Measurements from ENCODE around the gene C5orf63. TPM values are rescaled to one million over a fixed set of nuclear protein-coding genes. Genes with fewer than 3 reads are reported as not detected.

C5orf63 gene
- total RNA-seq = 2.0 and 2.2 TPM in 2 replicates

GRCh38 chr5:127072861-127073846 lies at the start of gene C5orf63:
C5orf63 (minus strand) TSS chr5:127073502; CDS start chr5:127058995, 14,507 bp downstream.

GRCh38 chr5:127030259-127031146 lies 42.8 kb downstream of the C5orf63 start, which contains the start of gene MARCHF3:
MARCHF3 (minus strand) TSS chr5:127030558; CDS start chr5:126918171, 112,387 bp downstream.

Other genes with a start within 250 kb of the C5orf63 start
- 3.0 and 4.2 TPM in 2 replicates for gene MARCHF3, start 42.9 kb downstream of the C5orf63 start, total RNA-seq
- under 0.01 TPM in 1 of 2 replicates, not detected in the other for gene MEGF10, start 217.3 kb upstream of the C5orf63 start, total RNA-seq

All from bronchus fibroblast of lung (primary cell).